IMR-90 (cell line): ENCODE data around the gene TMEM209. TPM values are rescaled to one million over a fixed set of nuclear protein-coding genes. Genes with fewer than 3 reads are reported as not detected.
A peak's percentile ranks its signal among the peaks of the same experiment; 100 is the strongest.

Experiments used
- ATAC-seq: fragments of 200-7000 bp; cut with Tn5 transposase; 2 replicates; pipeline ENCODE4 v1.9.1; 2020; ENCODE audit warnings: low read depth, mild to moderate bottlenecking, moderate library complexity
- BruUV-seq: library from RNA; stranded (reverse); fragments of 400-500 nt; replicated peaks from 2 replicates; lab custom pipeline; 2021; lab: Mats Ljungman, UMichigan
- CTCF ChIA-PET: fragments of 300-600 bp; formaldehyde crosslinking; extraction: SDS; loops from one replicate; lab custom pipeline; 2021; ENCODE audit warnings: antibody characterized with exemption; lab: Yijun Ruan, JAX
- POLR2A ChIA-PET: fragments of 300-600 bp; sonication (Branson Sonifier 250); formaldehyde crosslinking; loops from one replicate; lab custom pipeline; 2022; ENCODE audit warnings: antibody characterized with exemption; ENCODE audit not compliant: unreplicated experiment; lab: Charles Lee
- DNase-seq: peaks from one replicate; pipeline ENCODE4 v3.0.0; 2013
- H2AFZ ChIP-seq: replicated peaks from 2 replicates; pipeline ENCODE3; 2013; ENCODE audit warnings: low read length, mild to moderate bottlenecking; ENCODE audit not compliant: poor library complexity
- H2AK5ac ChIP-seq: 2 replicates; pipeline ENCODE4 v1.6.1; 2013; ENCODE audit warnings: low read depth, low read length, inconsistent platforms
- H2AK9ac ChIP-seq: replicated peaks from 2 replicates; pipeline ENCODE3; 2013; ENCODE audit warnings: mild to moderate bottlenecking, low read depth, low read length, moderate library complexity; ENCODE audit not compliant: poor library complexity
- H2BK120ac ChIP-seq: 2 replicates; pipeline ENCODE4 v1.6.1; 2013; ENCODE audit warnings: low read depth, low read length, inconsistent platforms
- H2BK15ac ChIP-seq: 3 replicates; pipeline ENCODE4 v1.6.1; 2013; ENCODE audit warnings: low read depth, low read length, inconsistent platforms
- H2BK20ac ChIP-seq: 2 replicates; pipeline ENCODE4 v1.6.1; 2013; ENCODE audit warnings: low read depth, mild to moderate bottlenecking, inconsistent platforms, low read length, moderate library complexity
- H2BK5ac ChIP-seq: 2 replicates; pipeline ENCODE4 v1.6.1; 2013; ENCODE audit warnings: mild to moderate bottlenecking, low read depth, low read length, inconsistent platforms; ENCODE audit not compliant: poor library complexity, severe bottlenecking
- H3K14ac ChIP-seq: replicated peaks from 2 replicates; pipeline ENCODE4 v1.6.1; 2013; ENCODE audit warnings: low read depth, low read length, inconsistent platforms
- H3K18ac ChIP-seq: 2 replicates; pipeline ENCODE4 v1.6.1; 2013; ENCODE audit warnings: low read depth, low read length, control low read depth
- H3K23ac ChIP-seq: 2 replicates; pipeline ENCODE4 v1.6.1; 2013; ENCODE audit warnings: low read depth, low read length, inconsistent platforms
- H3K27ac ChIP-seq: 2 replicates; pipeline ENCODE4 v1.5.1; 2013; ENCODE audit warnings: mild to moderate bottlenecking, control low read depth, low read length; ENCODE audit not compliant: insufficient read depth
- H3K27me3 ChIP-seq: 2 replicates; pipeline ENCODE4 v1.6.1; 2013; ENCODE audit warnings: low read length; ENCODE audit not compliant: control insufficient read depth, insufficient read depth
- H3K36me3 ChIP-seq: 2 replicates; pipeline ENCODE4 v1.6.1; 2013; ENCODE audit warnings: low read length, mixed read lengths; ENCODE audit not compliant: control insufficient read depth, insufficient read depth
- H3K4ac ChIP-seq: 2 replicates; pipeline ENCODE4 v1.6.1; 2013; ENCODE audit warnings: low read depth, low read length, inconsistent platforms
- H3K4me1 ChIP-seq: 2 replicates; pipeline ENCODE4 v1.6.1; 2013; ENCODE audit warnings: low read length, mixed read lengths; ENCODE audit not compliant: control insufficient read depth, insufficient read depth
- H3K4me2 ChIP-seq: 2 replicates; pipeline ENCODE4 v1.6.1; 2013; ENCODE audit warnings: low read depth, mild to moderate bottlenecking, control low read depth, low read length, moderate library complexity
- H3K4me3 ChIP-seq: 2 replicates; pipeline ENCODE4 v1.5.1; 2013; ENCODE audit warnings: low read depth, mild to moderate bottlenecking, control low read depth, low read length, moderate library complexity; ENCODE audit not compliant: insufficient read depth
- H3K56ac ChIP-seq: 2 replicates; pipeline ENCODE4 v1.6.1; 2013; ENCODE audit warnings: low read length, inconsistent platforms; ENCODE audit not compliant: insufficient read depth; ENCODE audit errors: extremely low read depth
- H3K79me1 ChIP-seq, 2 experiments: 2 replicates each; pipeline ENCODE4 v1.6.1; 2013; ENCODE audit warnings: low read length in 2 of 2, inconsistent platforms in 1 of 2, low read depth in 1 of 2
- H3K9ac ChIP-seq: 2 replicates; pipeline ENCODE4 v1.6.1; 2013; ENCODE audit warnings: low read depth, low read length, control low read depth
- H3K9me1 ChIP-seq: 2 replicates; pipeline ENCODE4 v1.6.1; 2013; ENCODE audit warnings: low read length, inconsistent platforms; ENCODE audit not compliant: insufficient read depth
- H3K9me3 ChIP-seq: 2 replicates; pipeline ENCODE4 v1.6.1; 2013; ENCODE audit warnings: low read length; ENCODE audit not compliant: control insufficient read depth, insufficient read depth
- H4K20me1 ChIP-seq: 2 replicates; pipeline ENCODE4 v1.6.1; 2013; ENCODE audit warnings: low read length, inconsistent platforms; ENCODE audit not compliant: insufficient read depth
- H4K5ac ChIP-seq: 2 replicates; pipeline ENCODE4 v1.6.1; 2013; ENCODE audit warnings: mild to moderate bottlenecking, low read depth, low read length, control low read depth
- H4K8ac ChIP-seq, 2 experiments: 2 replicates each; pipeline ENCODE4 v1.6.1; 2013; ENCODE audit warnings: low read depth in 2 of 2, low read length in 2 of 2, control low read depth in 1 of 2, inconsistent platforms in 1 of 2
- H4K91ac ChIP-seq: 2 replicates; pipeline ENCODE4 v1.6.1; 2013; ENCODE audit warnings: low read depth, low read length, inconsistent platforms; ENCODE audit not compliant: insufficient read depth
- BHLHE40 ChIP-seq: fragments of 150-350 bp; IDR thresholded peaks from 2 replicates; pipeline ENCODE4 v1.6.1; 2016; ENCODE audit warnings: mild to moderate bottlenecking, low read depth, low read length
- CEBPB ChIP-seq: IDR thresholded peaks from 2 replicates; pipeline ENCODE4 v1.6.1; 2012; ENCODE audit warnings: low read depth, low read length, improper control_type of control experiment
- CTCF ChIP-seq: conservative IDR thresholded peaks from 2 replicates; pipeline ENCODE4 v1.5.1; 2012; ENCODE audit warnings: mild to moderate bottlenecking, low read depth, low read length, improper control_type of control experiment
- ELK1 ChIP-seq: fragments of 150-350 bp; IDR thresholded peaks from 2 replicates; pipeline ENCODE4 v1.6.1; 2016; ENCODE audit warnings: low read depth, mild to moderate bottlenecking, low read length, moderate library complexity, borderline replicate concordance
- FOS ChIP-seq: fragments of 150-350 bp; IDR thresholded peaks from 2 replicates; pipeline ENCODE4 v1.6.1; 2016; ENCODE audit warnings: low read depth, low read length
- MAFK ChIP-seq: IDR thresholded peaks from 2 replicates; pipeline ENCODE4 v1.6.1; 2012; ENCODE audit warnings: low read depth, low read length, improper control_type of control experiment
- MAZ ChIP-seq: IDR thresholded peaks from 2 replicates; pipeline ENCODE4 v1.6.1; 2012; ENCODE audit warnings: low read depth, mild to moderate bottlenecking, low read length, improper control_type of control experiment, moderate library complexity, borderline replicate concordance
- MXI1 ChIP-seq: IDR thresholded peaks from 2 replicates; pipeline ENCODE4 v1.6.1; 2012; ENCODE audit warnings: low read depth, mild to moderate bottlenecking, low read length, moderate library complexity, borderline replicate concordance
- NFE2L2 ChIP-seq: fragments of 150-350 bp; IDR thresholded peaks from 2 replicates; pipeline ENCODE4 v1.6.1; 2016; ENCODE audit warnings: low read depth, mild to moderate bottlenecking, low read length
- RAD21 ChIP-seq: IDR thresholded peaks from 2 replicates; pipeline ENCODE4 v1.6.1; 2012; ENCODE audit warnings: low read length, improper control_type of control experiment
- RCOR1 ChIP-seq: IDR thresholded peaks from 2 replicates; pipeline ENCODE4 v1.6.1; 2012; ENCODE audit warnings: mild to moderate bottlenecking, low read length, improper control_type of control experiment; ENCODE audit not compliant: insufficient replicate concordance
- RFX5 ChIP-seq: IDR thresholded peaks from 2 replicates; pipeline ENCODE4 v1.8.0; 2012; ENCODE audit warnings: low read depth, mild to moderate bottlenecking, low read length, moderate library complexity
- SMC3 ChIP-seq: fragments of 150-350 bp; IDR thresholded peaks from 2 replicates; pipeline ENCODE4 v1.6.1; 2016; ENCODE audit warnings: low read depth, mild to moderate bottlenecking, antibody characterized with exemption, low read length, moderate library complexity
- WGBS, 2 experiments: methylation state at CpG; one replicate each; pipeline versions ENCODE4 v1.1.5 to v1.1.7; 2013; ENCODE audit warnings: missing lambda C conversion rate in 2 of 2; ENCODE audit not compliant: insufficient read length in 1 of 2; ENCODE audit errors: extremely low coverage in 2 of 2; 5-methylcytosine and 5-hydroxymethylcytosine counted together
- dilution Hi-C: fragments of 300-500 bp; cut with HindIII; formaldehyde crosslinking; loops from one replicate; pipeline ENCODE4 v1.14.3; 2018; ENCODE audit warnings: low sequenced_read_pairs; ENCODE audit not compliant: unreplicated experiment
- in situ Hi-C: fragments of 300-500 bp; cut with MboI; formaldehyde crosslinking; loops from 3 replicates; pipeline ENCODE4 v1.14.3; 2019; ENCODE audit warnings: low sequenced_read_pairs, inconsistent platforms, mixed read lengths
- intact Hi-C: fragments of 100-400 bp; cut with micrococcal nuclease; formaldehyde crosslinking; loops from 2 replicates; pipeline ENCODE4 v1.10.0; 2022
- polyA plus RNA-seq, 3 experiments: library from polyadenylated mRNA; depleted of rRNA; stranded (reverse); fragments of >200 nt; gene quantifications; 2 replicates each; pipeline ENCODE4 v1.2.3, GENCODE V29; 2012; ENCODE audit warnings: low replicate concordance in 1 of 3
- total RNA-seq: library from RNA; depleted of rRNA; stranded (reverse); fragments of >200 nt; gene quantifications from 2 replicates; pipeline ENCODE4 v1.2.3, GENCODE V29; 2012
- TF ChIP-seq, protein P1 (sequence below): fragments of 150-350 bp; IDR thresholded peaks from 2 replicates; pipeline ENCODE4 v1.6.1; 2017; ENCODE audit warnings: mild to moderate bottlenecking, antibody characterized with exemption, low read length, low read depth

Gene TMEM209
- total and polyA plus RNA-seq, 2 of the 4 experiments (the other 2 are of a cell fraction): 8.0 to 11.3 TPM

- no CpG with 5 or more reads among the region's 5 CpGs for WGBS, 2 experiments
- intact Hi-C loops (no loop called here), in situ Hi-C loops (no loop called here), dilution Hi-C loops (no loop called here)
- POLR2A ChIA-PET: no interaction called here
- Histone ChIP-seq H2BK120ac (peak overlapping the region; percentile 53), H2BK5ac (peak overlapping the region; percentile 82), H2BK20ac (peak overlapping the region; percentile 13; the same call in 1 of the 2 replicates), H3K9me3 (no peaks in the 10 kb centered on the region), H3K14ac (peak overlapping the region; percentile 33; the same call in 1 of the 2 replicates), H3K79me1 (no peaks in the 10 kb centered on the region), H3K23ac (peak overlapping the region; percentile 28; the same call in 1 of the 2 replicates), H4K5ac (peak overlapping the region; percentile 91), H2AK5ac (no peak overlapping the region), H2BK15ac (no peak overlapping the region), H3K27ac (peak overlapping the region; percentile 58; the same call in 1 of the 2 replicates), H4K8ac (peak overlapping the region in 1 of 2 experiments; percentile 50; a peak in 2 of 4 replicates), H4K91ac (no peak overlapping the region), H2AFZ (no peak overlapping the region), H3K9ac (no peak overlapping the region; the same call in 1 of the 2 replicates), H3K4ac (peak overlapping the region; percentile 44; the same call in 1 of the 2 replicates), H4K20me1 (no peaks in the 10 kb centered on the region), H3K18ac (peak overlapping the region; percentile 87), H3K4me3 (no peak overlapping the region), H3K56ac (no peak overlapping the region; the same call in 1 of the 2 replicates), H3K36me3 (no peaks in the 10 kb centered on the region), H2AK9ac (no peak overlapping the region), H3K9me1 (no peaks in the 10 kb centered on the region), H3K4me2 (peak overlapping the region; percentile 78), H3K4me1 (peaks cover 4% of the 10 kb centered on the region), H3K27me3 (no peaks in the 10 kb centered on the region)
- ATAC-seq (no peak), DNase-seq (peak; percentile 22)
- no TSS peak for BruUV-seq
- CTCF ChIA-PET: interaction anchor here (0.8 to 1.2 kb wide), 2 partner anchors 9 to 14 kb away, joined by 3 read pairs; no protein-coding TSS in a partner anchor
- TF ChIP-seq RAD21 (no peak), RFX5 (no peak), MXI1 (no peak), FOS (no peak), MAZ (no peak), MAFK (no peak), SMC3 (no peak), RCOR1 (no peak), BHLHE40 (no peak), CTCF (no peak), NFE2L2 (no peak), ELK1 (no peak), CEBPB (no peak)
- TF ChIP-seq, protein P1, sequence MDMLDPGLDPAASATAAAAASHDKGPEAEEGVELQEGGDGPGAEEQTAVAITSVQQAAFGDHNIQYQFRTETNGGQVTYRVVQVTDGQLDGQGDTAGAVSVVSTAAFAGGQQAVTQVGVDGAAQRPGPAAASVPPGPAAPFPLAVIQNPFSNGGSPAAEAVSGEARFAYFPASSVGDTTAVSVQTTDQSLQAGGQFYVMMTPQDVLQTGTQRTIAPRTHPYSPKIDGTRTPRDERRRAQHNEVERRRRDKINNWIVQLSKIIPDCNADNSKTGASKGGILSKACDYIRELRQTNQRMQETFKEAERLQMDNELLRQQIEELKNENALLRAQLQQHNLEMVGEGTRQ: no peak
Measured at GRCh38 chr7:130210181-130210935, 5.2 kb upstream of the TMEM209 start.
